Prostate gland (tissue), 2 donors: Measurements from ENCODE around the gene DGKQ. TPM values are rescaled to one million over a fixed set of nuclear protein-coding genes. Genes with fewer than 3 reads are reported as not detected.

Source experiments
- DNase-seq: peaks from one replicate; pipeline ENCODE4 v3.0.0-alpha.2; 2019; ENCODE audit warnings: low spot score
- H3K27ac ChIP-seq, 2 donors: fragments of 200-600 bp; sonication (generic); 2 replicates each; pipeline ENCODE4 v1.5.1; 2017 to 2019
- H3K27me3 ChIP-seq: fragments of 200-600 bp; sonication (generic); replicated peaks from 2 replicates; pipeline ENCODE4 v1.5.1; 2019; ENCODE audit not compliant: insufficient read depth
- H3K36me3 ChIP-seq, 2 donors: fragments of 200-600 bp; sonication (generic); 1 replicate in 1 of 2; 2 replicates in 1 of 2; pipeline versions ENCODE4 v1.5.1 to v1.8.1; 2017 to 2019
- H3K4me1 ChIP-seq: fragments of 200-600 bp; sonication (generic); replicated peaks from 2 replicates; pipeline ENCODE4 v1.5.1; 2019
- H3K4me3 ChIP-seq, 2 donors: fragments of 200-600 bp; sonication (generic); 2 replicates each; pipeline ENCODE4 v1.5.1; 2017 to 2019
- H3K9me3 ChIP-seq: fragments of 200-600 bp; sonication (generic); 2 replicates; pipeline ENCODE4 v1.5.1; 2017
- POLR2A ChIP-seq: fragments of 450-650 bp; IDR thresholded peaks from one replicate; pipeline ENCODE4 v1.6.1; 2016; ENCODE audit warnings: antibody characterized with exemption, mild to moderate bottlenecking
- POLR2AphosphoS5 ChIP-seq: sonication (generic); formaldehyde crosslinking; IDR thresholded peaks from one replicate; pipeline ENCODE4 v1.6.1; 2017; ENCODE audit warnings: antibody characterized with exemption
- WGBS: methylation state at CpG from one replicate; pipeline ENCODE4 v1.1.5; 2018; 5-methylcytosine and 5-hydroxymethylcytosine counted together
- intact Hi-C: fragments of 100-400 bp; cut with DNase I; formaldehyde crosslinking; loops from one replicate; pipeline ENCODE4 v1.14.2; 2022
- total RNA-seq, 2 donors: library from RNA; depleted of rRNA; stranded (reverse); fragments of >200 nt; gene quantifications; one replicate each; pipeline ENCODE4 v1.1.0, GENCODE V29; 2016
- TF ChIP-seq, protein P1 (sequence below), 4 experiments: fragments of 200-600 bp in 2 of 4; fragments of 450-650 bp in 2 of 4; sonication (generic) in 2 of 4; IDR thresholded peaks; 1 replicate in 3 of 4; 2 replicates in 1 of 4; pipeline ENCODE4 v1.5.1; 2016 to 2019; ENCODE audit warnings: antibody characterized with exemption in 4 of 4, mild to moderate bottlenecking in 2 of 4, moderate library complexity in 2 of 4

DGKQ gene
- total RNA-seq, 2 donors from 2014 or later: 10.4 to 17.1 TPM

DNA sequence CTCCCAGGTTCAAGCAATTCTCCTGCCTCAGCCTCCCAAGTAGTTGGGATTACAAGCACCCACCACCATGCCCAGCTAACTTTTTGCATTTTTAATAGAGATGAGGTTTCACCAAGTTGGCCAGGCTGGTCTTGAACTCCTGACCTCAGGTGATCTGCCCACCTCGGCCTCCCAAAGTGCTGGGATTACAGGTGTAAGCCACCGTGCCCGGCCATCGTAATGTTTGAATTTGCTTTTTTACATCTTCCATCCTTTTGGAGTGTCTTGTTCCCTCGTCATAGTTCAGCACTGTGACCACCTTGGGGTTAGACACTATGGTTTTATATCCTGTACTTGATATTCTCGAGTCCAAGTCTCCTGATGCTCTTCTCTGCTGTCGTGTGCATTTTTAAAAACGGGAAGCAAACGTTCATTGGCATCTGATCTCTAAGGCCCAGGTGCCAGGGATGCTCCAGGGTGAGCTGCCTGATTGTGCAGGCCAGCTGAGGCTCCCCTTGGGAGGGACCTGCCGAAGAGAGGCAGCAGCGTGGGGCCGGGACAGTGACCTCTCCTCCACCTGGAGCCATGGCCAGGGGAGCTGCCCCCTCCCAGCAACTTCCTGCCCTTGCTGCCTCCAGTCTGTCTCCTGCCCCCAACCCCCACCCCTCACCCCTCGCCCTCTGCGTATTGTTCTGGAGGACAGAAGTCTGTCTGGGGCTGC lies 16.7 kb downstream of the DGKQ start:
- Histone ChIP-seq H3K27ac (no peak overlapping the region), H3K4me1 (no peaks in the 10 kb centered on the region), H3K9me3 (no peaks in the 10 kb centered on the region), H3K4me3 (no peak overlapping the region), H3K27me3 (no peaks in the 10 kb centered on the region), H3K36me3 (no peaks in the 10 kb centered on the region)
- 81% methylated on average over 14 of the region's 14 CpGs for WGBS
- intact Hi-C loops: no loop called here
- TF ChIP-seq POLR2A: no peak
- no peak for TF ChIP-seq POLR2AphosphoS5
- TF ChIP-seq, protein P1, sequence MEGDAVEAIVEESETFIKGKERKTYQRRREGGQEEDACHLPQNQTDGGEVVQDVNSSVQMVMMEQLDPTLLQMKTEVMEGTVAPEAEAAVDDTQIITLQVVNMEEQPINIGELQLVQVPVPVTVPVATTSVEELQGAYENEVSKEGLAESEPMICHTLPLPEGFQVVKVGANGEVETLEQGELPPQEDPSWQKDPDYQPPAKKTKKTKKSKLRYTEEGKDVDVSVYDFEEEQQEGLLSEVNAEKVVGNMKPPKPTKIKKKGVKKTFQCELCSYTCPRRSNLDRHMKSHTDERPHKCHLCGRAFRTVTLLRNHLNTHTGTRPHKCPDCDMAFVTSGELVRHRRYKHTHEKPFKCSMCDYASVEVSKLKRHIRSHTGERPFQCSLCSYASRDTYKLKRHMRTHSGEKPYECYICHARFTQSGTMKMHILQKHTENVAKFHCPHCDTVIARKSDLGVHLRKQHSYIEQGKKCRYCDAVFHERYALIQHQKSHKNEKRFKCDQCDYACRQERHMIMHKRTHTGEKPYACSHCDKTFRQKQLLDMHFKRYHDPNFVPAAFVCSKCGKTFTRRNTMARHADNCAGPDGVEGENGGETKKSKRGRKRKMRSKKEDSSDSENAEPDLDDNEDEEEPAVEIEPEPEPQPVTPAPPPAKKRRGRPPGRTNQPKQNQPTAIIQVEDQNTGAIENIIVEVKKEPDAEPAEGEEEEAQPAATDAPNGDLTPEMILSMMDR (IDR thresholded peaks at IDR 0.05): no peak
- DNase-seq: no peak

GRCh38 chr4:955931-956381 lies 17.4 kb downstream of the DGKQ start:
- Histone ChIP-seq H3K4me3 (no peak overlapping the region), H3K27me3 (no peaks in the 10 kb centered on the region), H3K36me3 (no peaks in the 10 kb centered on the region), H3K4me1 (no peaks in the 10 kb centered on the region), H3K27ac (no peak overlapping the region), H3K9me3 (no peaks in the 10 kb centered on the region)
- DNase-seq: no peak
- intact Hi-C loops: no loop called here
- TF ChIP-seq POLR2AphosphoS5 (no peak), POLR2A (no peak)
- TF ChIP-seq, protein P1 (IDR thresholded peaks at IDR 0.05): no peak
- WGBS: 73% methylated on average over 10 of the region's 12 CpGs

- intact Hi-C loops: no loop called here
- 90% methylated on average over 33 of the region's 33 CpGs for WGBS
- Histone ChIP-seq H3K4me1 (no peaks in the 10 kb centered on the region), H3K27ac (no peak overlapping the region), H3K27me3 (no peaks in the 10 kb centered on the region), H3K4me3 (no peak overlapping the region), H3K36me3 (no peaks in the 10 kb centered on the region), H3K9me3 (no peaks in the 10 kb centered on the region)
- TF ChIP-seq, protein P1 (IDR thresholded peaks at IDR 0.05): no peak
- TF ChIP-seq POLR2A: no peak
- no peak for TF ChIP-seq POLR2AphosphoS5
- no peak for DNase-seq
Measured at GRCh38 chr4:955161-955921, 18.0 kb downstream of the DGKQ start.

GRCh38 chr4:954211-955020 lies 19.0 kb downstream of the DGKQ start:
- H3K4me1 ChIP-seq: no peaks in the 10 kb centered on the region
- no peak overlapping the region for H3K4me3 ChIP-seq
- no peaks in the 10 kb centered on the region for H3K9me3 ChIP-seq
- H3K27ac ChIP-seq: no peak overlapping the region
- no peaks in the 10 kb centered on the region for H3K36me3 ChIP-seq
- intact Hi-C loops: no loop called here
- TF ChIP-seq, protein P1 (IDR thresholded peaks at IDR 0.05): no peak
- no peak for TF ChIP-seq POLR2A
- no peak for TF ChIP-seq POLR2AphosphoS5
- DNase-seq: no peak
- no peaks in the 10 kb centered on the region for H3K27me3 ChIP-seq
- 92% methylated on average over 17 of the region's 17 CpGs for WGBS
